GM12891 (cell line): ENCODE measurements around the gene ABCB7.
"Not testable (repeated sequence)": the region's sequence is repeated elsewhere in the genome, so short reads cannot be mapped to it uniquely, and the experiment has no call there.

Source experiments
- POLR2A ChIP-seq: IDR thresholded peaks from 2 replicates; pipeline ENCODE4 v1.6.1; 2011; ENCODE audit warnings: low read depth, low read length, control low read depth
- POLR2AphosphoS5 ChIP-seq: IDR thresholded peaks from 2 replicates; pipeline ENCODE4 v1.6.1; 2011; ENCODE audit warnings: low read depth, low read length, control low read depth
- SPI1 ChIP-seq: IDR thresholded peaks from 2 replicates; pipeline ENCODE4 v1.6.1; 2011; ENCODE audit warnings: low read depth, low read length, control low read depth

- TF ChIP-seq POLR2A, POLR2AphosphoS5, SPI1: not testable (repeated sequence)
These were observed 27.0 kb downstream of the ABCB7 start for GRCh38 chrX:75129069-75129468.
